OCI-LY7 (cell line): Measurements from ENCODE around the gene ATR.

Experiments
- CTCF ChIP-seq: fragments of 200-600 bp; sonication (generic); conservative IDR thresholded peaks from 2 replicates; pipeline ENCODE4 v1.5.1; 2014; ENCODE audit warnings: mild to moderate bottlenecking, antibody characterized with exemption, low read length, moderate library complexity, mixed read lengths
- EZH2phosphoT487 ChIP-seq: fragments of 200-600 bp; sonication (generic); IDR thresholded peaks from 2 replicates; pipeline ENCODE4 v1.6.1; 2018; ENCODE audit warnings: low read depth, borderline replicate concordance, mild to moderate bottlenecking, mixed run types, antibody characterized with exemption, low read length, moderate library complexity, mixed read lengths

GRCh38 chr3:142433110-142433509 is 145.4 kb downstream of the ATR start:
- TF ChIP-seq CTCF (no peak), EZH2phosphoT487 (no peak)
